HepG2 (cell line): Measurements from ENCODE around the gene ZIM2. TPM values are rescaled to one million over a fixed set of nuclear protein-coding genes. Genes with fewer than 3 reads are reported as not detected.

Source experiments
- ATAC-seq: fragments of 200-7000 bp; cut with Tn5 transposase; 3 replicates; pipeline ENCODE4 v1.9.1; 2020; ENCODE audit warnings: mild to moderate bottlenecking, moderate library complexity
- BruUV-seq: library from RNA; stranded (reverse); fragments of 400-500 nt; replicated peaks from 2 replicates; lab custom pipeline; 2021; lab: Mats Ljungman, UMichigan
- CTCF ChIA-PET: fragments of 300-600 bp; formaldehyde crosslinking; extraction: SDS; loops from one replicate; lab custom pipeline; 2021; ENCODE audit warnings: low total read pairs, inconsistent platforms, low intra/inter-chr PET ratio; lab: Yijun Ruan, JAX
- POLR2A ChIA-PET: fragments of 350-600 bp; sonication (Branson Sonifier 250); formaldehyde crosslinking; loops from one replicate; lab custom pipeline; 2020; ENCODE audit warnings: antibody characterized with exemption, inconsistent platforms; lab: Yijun Ruan, JAX
- DNase-seq: peaks from one replicate; pipeline ENCODE4 v3.0.0-alpha.2; 2015; ENCODE audit warnings: low spot score
- FAIRE-seq: peaks from 3 replicates; lab custom pipeline; 2011; peaks lifted over from hg19 to GRCh38; lab: Jason Lieb, UNC
- H2AFZ ChIP-seq: one replicate; pipeline ENCODE4 v1.6.1; 2011; ENCODE audit warnings: low read length, inconsistent platforms
- H3K27ac ChIP-seq: fragments of 300-600 bp; 3 replicates; pipeline ENCODE4 v1.8.0; 2011; ENCODE audit warnings: mixed run types, mild to moderate bottlenecking, mixed read lengths, low read length, inconsistent platforms; ENCODE audit not compliant: insufficient read depth; ENCODE audit errors: extremely low read length
- H3K27me3 ChIP-seq, 2 experiments: fragments of 200-600 bp in 1 of 2; 2 replicates in 1 of 2; 3 replicates in 1 of 2; pipeline versions ENCODE4 v1.6.0 to v1.8.0; 2011; ENCODE audit warnings: low read length in 2 of 2, mild to moderate bottlenecking in 2 of 2, moderate library complexity in 2 of 2, inconsistent platforms in 1 of 2; ENCODE audit not compliant: insufficient read depth in 2 of 2, control insufficient read depth in 1 of 2
- H3K36me3 ChIP-seq, 2 experiments: fragments of 200-600 bp in 1 of 2; replicated peaks in 1 of 2; 2 replicates in 1 of 2; 3 replicates in 1 of 2; pipeline versions ENCODE4 v1.5.1 to v1.8.0; 2011; ENCODE audit warnings: low read length in 2 of 2, inconsistent platforms in 1 of 2; ENCODE audit not compliant: insufficient read depth in 2 of 2, control insufficient read depth in 1 of 2
- H3K4me1 ChIP-seq: 2 replicates; pipeline ENCODE4 v1.5.1; 2012; ENCODE audit warnings: low read length, inconsistent platforms; ENCODE audit not compliant: insufficient read depth
- H3K4me2 ChIP-seq: 2 replicates; pipeline ENCODE4 v1.6.0; 2011; ENCODE audit warnings: low read depth, low read length, inconsistent platforms
- H3K4me3 ChIP-seq, 3 experiments: fragments of 200-600 bp in 1 of 3; sonication (generic), shearing (Covaris generic) in 1 of 3; replicated peaks in 1 of 3; 2 replicates each; pipeline ENCODE4 v1.5.1; 2011 to 2016; ENCODE audit warnings: low read length in 3 of 3, inconsistent platforms in 2 of 3, low read depth in 2 of 3, mild to moderate bottlenecking in 2 of 3, control low read depth in 1 of 3, mixed read lengths in 1 of 3; ENCODE audit not compliant: insufficient read depth in 1 of 3
- H3K79me2 ChIP-seq: one replicate; pipeline ENCODE4 v1.6.1; 2011; ENCODE audit warnings: low read length, inconsistent platforms; ENCODE audit not compliant: insufficient read depth
- H3K9ac ChIP-seq: 2 replicates; pipeline ENCODE4 v1.6.0; 2011; ENCODE audit warnings: mild to moderate bottlenecking, low read depth, low read length, inconsistent platforms; ENCODE audit not compliant: insufficient read depth
- H3K9me3 ChIP-seq: 2 replicates; pipeline ENCODE4 v1.5.1; 2012; ENCODE audit warnings: mild to moderate bottlenecking, low read length
- H4K20me1 ChIP-seq: 2 replicates; pipeline ENCODE4 v1.6.0; 2011; ENCODE audit warnings: inconsistent platforms, mild to moderate bottlenecking, low read length, moderate library complexity; ENCODE audit not compliant: insufficient read depth
- ATF6 ChIP-seq: sonication (generic); formaldehyde crosslinking; conservative IDR thresholded peaks from 2 replicates; pipeline ENCODE4 v1.4.0; 2020; ENCODE audit warnings: missing genetic modification reagents
- CAMTA2 ChIP-seq: sonication (generic); formaldehyde crosslinking; IDR thresholded peaks from 2 replicates; pipeline ENCODE4 v1.4.0; 2020; ENCODE audit warnings: mild to moderate bottlenecking, missing genetic modification reagents, borderline replicate concordance
- ELF1 ChIP-seq: sonication (generic); formaldehyde crosslinking; IDR thresholded peaks from 2 replicates; pipeline ENCODE4 v1.4.0; 2020; ENCODE audit warnings: missing genetic modification reagents
- KDM2A ChIP-seq: sonication (generic); formaldehyde crosslinking; IDR thresholded peaks from 2 replicates; pipeline ENCODE4 v1.4.0; 2020; ENCODE audit warnings: low read depth, missing genetic modification reagents, borderline replicate concordance
- KDM4B ChIP-seq: sonication (generic); formaldehyde crosslinking; IDR thresholded peaks from 2 replicates; pipeline ENCODE4 v1.4.0; 2020; ENCODE audit warnings: missing genetic modification reagents
- PRDM10 ChIP-seq: sonication (generic); formaldehyde crosslinking; IDR thresholded peaks from 2 replicates; pipeline ENCODE4 v1.4.0; 2020; ENCODE audit warnings: low read depth, missing genetic modification reagents
- YEATS4 ChIP-seq: sonication (generic); formaldehyde crosslinking; IDR thresholded peaks from 2 replicates; pipeline ENCODE4 v1.4.0; 2020; ENCODE audit warnings: missing genetic modification reagents, borderline replicate concordance
- ZMAT3 ChIP-seq: sonication (generic); formaldehyde crosslinking; conservative IDR thresholded peaks from 2 replicates; pipeline ENCODE4 v1.7.0; 2021; ENCODE audit warnings: missing genetic modification reagents
- ZNF441 ChIP-seq: sonication (generic); formaldehyde crosslinking; IDR thresholded peaks from 2 replicates; pipeline ENCODE4 v1.7.0; 2021; ENCODE audit warnings: missing genetic modification reagents, borderline replicate concordance
- ZNF567 ChIP-seq: sonication (generic); formaldehyde crosslinking; IDR thresholded peaks from 2 replicates; pipeline ENCODE4 v1.8.1; 2023; ENCODE audit warnings: mild to moderate bottlenecking, missing genetic modification reagents, borderline replicate concordance
- ZSCAN5A ChIP-seq: sonication (generic); formaldehyde crosslinking; IDR thresholded peaks from 2 replicates; pipeline ENCODE4 v1.8.0; 2022; ENCODE audit warnings: mild to moderate bottlenecking, missing genetic modification reagents, borderline replicate concordance
- ZSCAN9 ChIP-seq: IDR thresholded peaks from 2 replicates; pipeline ENCODE4 v1.6.1; 2016; ENCODE audit warnings: borderline replicate concordance
- WGBS: methylation state at CpG from one replicate; pipeline ENCODE4 v1.1.6; 2017; ENCODE audit warnings: low lambda C conversion rate; 5-methylcytosine and 5-hydroxymethylcytosine counted together
- in situ Hi-C: cut with HindIII; loops from 2 replicates; pipeline ENCODE4 v1.10.0; 2017; ENCODE audit warnings: low pct_unique_long_range_greater_than_20kb; ENCODE audit not compliant: extremely low pct_ligation_motif_present
- intact Hi-C: fragments of 100-400 bp; cut with micrococcal nuclease; formaldehyde crosslinking; loops from one replicate; pipeline ENCODE4 v1.10.0; 2022; ENCODE audit not compliant: unreplicated experiment
- polyA plus RNA-seq, 8 experiments: library from polyadenylated mRNA; depleted of rRNA in 3 of 8; stranded (reverse) in 7 of 8; unstranded in 1 of 8; fragments of >200 nt; fragmentation: Illumina TruSeq in 4 of 8; extraction: Trizol in 4 of 8; gene quantifications; 2 replicates each; pipeline versions ENCODE4 v1.2.1 to v1.2.3, GENCODE V29; 2011 to 2016; ENCODE audit warnings: low read depth in 4 of 8, missing spikeins in 1 of 8, mixed read lengths in 1 of 8; ENCODE audit not compliant: insufficient read depth in 1 of 8
- total RNA-seq, 5 experiments: library from RNA; depleted of rRNA; stranded (reverse); fragments of >200 nt; fragmentation: Illumina TruSeq; extraction: Trizol; gene quantifications; 2 replicates each; pipeline ENCODE4 v1.2.3, GENCODE V29; 2016; ENCODE audit warnings: low read depth in 1 of 5

Gene ZIM2
- total and polyA plus RNA-seq, 2 of the 13 experiments (the other 11 are each of a cell fraction or from before 2014, with no cell fraction given), result 7.2 to 10.3 TPM

- TF ChIP-seq PRDM10 (CRISPR knock-in tag), result peak; percentile 88; the same call in 1 of the 2 replicates
Measured at GRCh38 chr19:56839652-56840450, 675 bp downstream of the ZIM2 start (continued).

GRCh38 chr19:56838909-56839651 is 1.4 kb downstream of the ZIM2 start:
- intact Hi-C loops (loop anchor here (1.0 kb wide), 2 partner anchors 230 to 257 kb away; no protein-coding TSS in a partner anchor), in situ Hi-C loops (loop anchor here (10.0 kb wide), 1 partner anchor 226 kb away; no protein-coding TSS in a partner anchor)
- no peaks in the 10 kb centered on the region for H3K9me3 ChIP-seq
- peak overlapping the region; percentile 55 to 96 (median 84); a peak in 5 of 6 replicates for H3K4me3 ChIP-seq
- H3K27me3 ChIP-seq, result no peaks in the 10 kb centered on the region
- peak overlapping the region; percentile 3; the same call in 1 of the 2 replicates for H3K4me2 ChIP-seq
- CTCF ChIA-PET, result no interaction called here
- peaks cover 58% of the 10 kb centered on the region for H4K20me1 ChIP-seq
- FAIRE-seq (peak; percentile 87), DNase-seq (peak; percentile 97), ATAC-seq (peak; percentile 63)
- peaks cover 93% of the 10 kb centered on the region for H3K79me2 ChIP-seq
- POLR2A ChIA-PET, result interaction anchor here (0.8 to 5.1 kb wide), 16 partner anchors 22 to 258 kb away, joined by 3 to 52 read pairs (median 7); no protein-coding TSS in a partner anchor
- peaks cover 49% of the 10 kb centered on the region for H3K4me1 ChIP-seq
- 50% methylated on average over 14 of the region's 34 CpGs for WGBS
- TSS peak; percentile 46 for BruUV-seq
- no peak overlapping the region for H2AFZ ChIP-seq
- peaks cover 4 to 25% of the 10 kb centered on the region in 2 experiments; a peak in 4 of 5 replicates for H3K36me3 ChIP-seq
- peak overlapping the region; percentile 93 for H3K9ac ChIP-seq
- peak overlapping the region; percentile 90 for H3K27ac ChIP-seq
- TF ChIP-seq YEATS4 (CRISPR knock-in tag), result 0 out of 2 replicates have a peak, but pooled peaks have one; percentile 23
- peak; percentile 28; the same call in 1 of the 2 replicates for TF ChIP-seq ZMAT3
- 0 out of 2 replicates have a peak, but pooled peaks have one; percentile 23 for TF ChIP-seq ZSCAN5A
- no peak for TF ChIP-seq KDM4B
- 0 out of 2 replicates have a peak, but pooled peaks have one; percentile 24 for TF ChIP-seq CAMTA2 (CRISPR knock-in tag)
- no peak for TF ChIP-seq ZSCAN9 (CRISPR knock-in tag)
- no peak for TF ChIP-seq ATF6 (CRISPR knock-in tag)
- no peak for TF ChIP-seq ELF1 (CRISPR knock-in tag)
- TF ChIP-seq ZNF441 (CRISPR knock-in tag), result no peak
- 0 out of 2 replicates have a peak, but pooled peaks have one; percentile 63 for TF ChIP-seq ZNF567 (CRISPR knock-in tag)
- no peak for TF ChIP-seq KDM2A
